LNCAP (cell line): Measurements from ENCODE around the gene IL18R1.

Experiments used
- CTCF ChIP-seq: fragments of 450-650 bp; IDR thresholded peaks from 2 replicates; pipeline ENCODE4 v1.5.1; 2017; ENCODE audit warnings: mild to moderate bottlenecking

Gene IL18R1

DNA sequence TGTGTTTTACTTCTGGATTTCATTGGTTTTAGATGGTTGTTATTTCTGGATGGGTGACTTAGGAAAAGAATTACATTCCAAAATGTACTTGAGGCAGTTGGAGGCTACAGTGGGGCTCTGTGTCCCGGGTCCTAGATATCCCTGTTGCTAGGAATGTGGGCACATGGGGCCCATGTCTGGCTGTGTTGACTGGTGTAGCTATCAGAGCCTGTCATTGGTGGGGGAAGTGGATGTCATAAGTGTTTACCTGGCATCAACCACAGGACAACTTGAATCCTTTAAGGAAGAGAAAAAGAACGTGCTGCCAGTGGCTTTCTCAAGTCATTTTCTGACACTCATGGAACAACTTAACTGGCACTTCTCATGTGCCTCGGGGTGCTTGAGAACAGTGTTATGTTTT lies 30.4 kb downstream of the IL18R1 start:
- no peak for TF ChIP-seq CTCF

DNA sequence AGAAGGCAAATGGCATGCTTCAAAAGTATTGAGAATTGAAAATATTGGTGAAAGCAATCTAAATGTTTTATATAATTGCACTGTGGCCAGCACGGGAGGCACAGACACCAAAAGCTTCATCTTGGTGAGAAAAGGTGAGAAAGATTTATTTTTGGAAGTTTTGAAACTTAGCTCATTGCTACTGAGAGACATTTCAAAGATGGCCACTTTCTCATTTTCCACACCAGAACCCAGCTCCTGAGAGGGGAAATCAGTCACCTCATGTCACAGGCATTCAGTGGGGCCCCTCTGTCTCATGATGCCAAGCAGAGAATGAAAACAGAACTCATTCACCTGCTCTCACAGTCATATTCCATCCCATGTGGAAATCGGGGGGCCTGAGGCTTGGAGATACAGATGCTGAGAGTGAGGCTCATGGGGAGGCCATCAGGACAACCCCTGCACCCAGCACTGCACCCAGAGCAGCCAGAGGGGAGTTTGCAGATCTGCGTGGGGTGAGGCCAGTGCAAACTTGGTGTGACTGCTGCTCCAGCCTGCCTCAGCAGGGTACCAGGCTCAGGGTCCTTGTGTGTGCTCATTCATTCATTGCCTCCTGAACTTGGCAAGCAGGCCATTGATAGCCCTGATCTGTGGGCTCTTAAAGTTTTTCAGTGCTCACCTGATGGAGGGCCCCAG lies 31.4 kb downstream of the IL18R1 start:
- TF ChIP-seq CTCF = no peak

GRCh38 chr2:102387763-102388546 lies 32.4 kb downstream of the IL18R1 start:
- TF ChIP-seq CTCF = no peak

DNA sequence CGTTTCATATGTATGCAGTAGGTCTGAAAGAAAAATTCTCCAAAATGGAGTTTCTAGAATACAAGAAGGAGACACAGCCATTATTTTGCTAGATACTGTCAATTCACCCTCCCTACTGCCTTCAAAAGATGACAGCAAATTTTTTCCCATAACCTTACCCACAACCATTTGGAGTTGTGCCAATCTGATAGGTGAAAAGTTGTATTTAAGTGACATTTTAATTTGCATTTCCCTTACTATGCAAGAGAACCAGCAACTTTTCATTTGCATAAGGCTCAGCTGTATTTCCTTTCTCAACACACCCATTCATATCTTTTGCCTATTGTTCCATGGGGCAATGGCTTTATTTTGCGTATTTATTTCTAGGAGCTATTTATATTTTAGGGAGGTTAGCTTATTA lies 36.0 kb downstream of the IL18R1 start:
- no peak for TF ChIP-seq CTCF

- no peak for TF ChIP-seq CTCF
Observed at GRCh38 chr2:102392096-102392495, 36.5 kb downstream of the IL18R1 start.

DNA sequence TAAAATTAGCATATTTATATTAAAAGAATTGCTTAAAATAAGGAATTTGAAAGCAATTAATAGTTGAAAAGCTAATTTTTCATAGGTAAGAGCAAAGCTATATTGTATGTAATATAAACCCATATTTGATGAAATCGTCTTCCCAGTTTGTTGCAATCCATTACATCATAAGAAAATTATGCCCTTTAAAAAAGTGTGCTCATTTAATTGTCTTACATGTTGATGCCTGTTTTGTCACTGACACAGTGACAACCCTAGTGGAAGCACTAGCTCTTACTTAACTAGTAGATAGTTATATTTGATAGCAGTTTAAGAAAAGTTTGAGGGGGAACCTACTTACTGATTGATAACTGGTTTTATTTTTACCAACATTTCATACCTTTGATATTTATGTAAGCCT lies 37.3 kb downstream of the IL18R1 start:
- TF ChIP-seq CTCF = no peak

DNA sequence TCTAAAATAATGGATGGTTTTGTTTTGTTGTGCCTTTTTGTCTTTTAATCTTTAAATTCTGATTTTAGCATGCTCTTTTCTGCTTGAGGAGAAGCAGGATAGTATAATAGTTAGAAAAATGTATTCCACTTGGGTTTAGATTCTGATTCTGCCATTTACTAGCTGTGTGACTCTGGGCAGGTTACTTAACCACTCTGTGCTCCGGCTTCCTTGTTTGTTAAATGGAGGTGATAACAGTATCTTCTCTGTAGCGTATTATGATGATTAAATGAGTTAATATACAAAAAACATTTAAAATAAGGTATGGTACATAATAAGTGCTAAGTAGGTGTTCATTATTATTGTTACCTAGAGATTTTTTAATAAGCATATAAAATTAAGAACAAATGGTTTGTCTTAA lies 40.4 kb downstream of the IL18R1 start:
- TF ChIP-seq CTCF = no peak
